GM18951 (cell line): Measurements from ENCODE around the gene SLC35B1.
"Not testable (repeated sequence)": the region's sequence is repeated elsewhere in the genome, so short reads cannot be mapped to it uniquely, and the experiment has no call there.

Source experiments
- POLR2A ChIP-seq: IDR thresholded peaks from 4 replicates; pipeline ENCODE4 v1.6.1; 2011; ENCODE audit warnings: mild to moderate bottlenecking; ENCODE audit not compliant: insufficient read length, insufficient read depth; ENCODE audit errors: extremely low read depth
- in situ Hi-C: fragments of 300-500 bp; cut with MboI; formaldehyde crosslinking; loops from one replicate; pipeline ENCODE4 v1.12.0; 2022; ENCODE audit warnings: low sequenced_read_pairs, mixed read lengths, inconsistent platforms; ENCODE audit not compliant: unreplicated experiment

The SLC35B1 gene

GRCh38 chr17:49688848-49689247 is 18.9 kb downstream of the SLC35B1 start:
- in situ Hi-C loops: no loop called here
- no peak for TF ChIP-seq POLR2A

DNA sequence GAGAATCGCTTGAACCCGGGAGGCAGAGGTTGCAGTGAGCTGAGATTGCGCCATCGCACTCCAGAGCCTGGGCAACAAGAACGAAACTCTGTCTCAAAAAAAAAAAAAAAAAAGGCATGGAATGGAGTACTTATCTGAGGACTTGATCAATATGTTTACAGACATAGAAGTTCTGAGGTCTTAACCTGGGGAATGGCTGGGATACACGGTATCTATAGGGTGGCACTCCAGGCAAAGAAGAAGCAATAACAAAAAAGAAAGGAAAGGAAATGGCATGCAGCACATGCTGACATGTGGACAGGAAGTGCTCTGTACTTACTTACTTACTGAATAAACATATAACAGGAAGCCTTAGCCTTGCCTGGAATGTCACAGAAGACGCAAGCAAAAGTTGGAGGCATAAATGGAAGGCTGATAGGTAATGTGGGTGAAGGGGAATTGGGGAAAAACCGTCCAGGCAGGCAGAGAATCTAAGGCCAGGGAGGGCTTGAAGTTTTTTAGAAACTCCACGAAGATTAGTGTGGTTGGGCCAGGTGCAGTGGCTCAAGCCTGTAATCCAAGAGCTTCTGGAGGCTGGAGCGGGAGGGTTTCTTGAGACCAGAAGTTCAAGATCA is 19.8 kb downstream of the SLC35B1 start:
- no peak for TF ChIP-seq POLR2A
- in situ Hi-C loops: no loop called here

GRCh38 chr17:49681106-49681979 is 26.4 kb downstream of the SLC35B1 start:
- no peak for TF ChIP-seq POLR2A
- in situ Hi-C loops: no loop called here

- no peak for TF ChIP-seq POLR2A
- in situ Hi-C loops: no loop called here
Measured at GRCh38 chr17:49680314-49680713, 27.4 kb downstream of the SLC35B1 start.

DNA sequence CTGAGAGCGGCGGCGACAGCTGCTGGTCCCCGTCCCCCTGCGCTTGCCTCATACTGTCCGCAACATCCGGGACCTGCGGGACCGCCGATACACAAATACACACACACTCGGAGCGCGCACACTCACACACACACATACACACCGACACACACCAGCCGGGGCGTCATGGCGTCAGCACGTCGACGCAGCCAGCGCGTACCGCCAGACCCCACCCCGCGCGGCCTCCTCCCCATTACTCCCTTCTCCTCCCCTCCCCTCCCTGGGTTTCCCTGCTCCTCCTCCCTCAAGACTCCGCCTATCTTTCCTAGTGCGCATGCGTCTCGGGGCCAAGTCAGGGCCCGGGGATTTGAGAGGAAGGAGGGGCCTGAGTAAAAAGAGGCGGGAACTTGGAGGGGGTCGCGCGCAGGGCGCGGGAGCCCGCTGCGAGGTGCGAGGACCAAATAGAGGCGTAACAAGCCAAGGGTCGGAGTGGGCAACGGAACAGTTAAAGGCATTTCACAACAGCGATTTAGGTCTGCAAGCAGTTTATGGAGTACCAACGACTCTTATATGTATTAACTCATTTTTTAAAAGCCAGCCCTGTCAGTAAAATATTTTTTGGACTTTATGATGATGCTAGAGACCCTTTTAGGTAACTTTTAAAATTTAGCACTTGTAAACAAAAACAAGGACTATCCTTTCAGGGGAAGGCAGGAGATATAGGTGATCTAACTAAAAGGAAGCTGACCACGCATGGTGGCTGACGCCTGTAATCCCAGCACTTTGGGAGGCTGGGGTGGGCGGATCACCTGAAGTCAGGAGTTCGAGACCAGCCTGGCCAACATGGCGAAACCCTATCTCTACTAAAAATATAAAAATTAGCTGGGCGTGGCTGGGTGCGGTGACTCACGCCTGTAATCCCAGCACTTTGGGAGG is 29.6 kb downstream of the SLC35B1 start, which contains the start of gene SPOP:
Gene SPOP (minus strand): TSS at position 165 of the 915 bp plus-strand sequence. CDS start 55,287 bp downstream, outside the sequence.
- in situ Hi-C loops: no loop called here
- TF ChIP-seq POLR2A: peak; percentile 70

GRCh38 chr17:49677134-49677932 is 30.4 kb downstream of the SLC35B1 start:
- in situ Hi-C loops: no loop called here
- TF ChIP-seq POLR2A: peak; percentile 40

DNA sequence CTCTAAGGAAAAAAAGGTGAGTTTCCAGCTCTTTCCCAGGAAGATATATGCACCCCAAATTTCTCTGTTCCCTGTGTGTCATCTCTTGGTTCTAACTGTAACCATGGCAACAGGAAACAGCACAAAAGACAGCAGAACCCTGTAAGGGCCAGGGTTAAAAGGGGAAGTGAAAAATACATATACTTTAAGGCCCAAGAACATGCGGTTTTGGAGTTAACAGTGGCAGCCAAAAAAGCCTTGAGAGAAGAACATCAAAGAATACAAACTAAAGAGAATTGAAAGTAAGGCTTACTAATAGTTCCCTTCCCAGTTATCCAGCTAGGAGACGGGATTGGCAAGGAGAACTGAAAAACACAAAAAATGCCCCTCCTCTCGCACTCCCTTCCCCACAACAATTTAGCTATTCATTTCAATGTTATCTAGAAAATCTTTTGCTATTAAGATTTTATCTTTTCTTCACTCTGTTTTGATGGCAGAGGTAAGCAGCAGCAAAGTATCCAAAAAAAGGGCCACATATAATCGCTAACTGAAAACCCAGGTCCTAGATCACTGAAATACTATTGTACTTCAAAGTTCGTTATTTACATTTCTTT is 31.4 kb downstream of the SLC35B1 start:
- no peak for TF ChIP-seq POLR2A
- in situ Hi-C loops: no loop called here

DNA sequence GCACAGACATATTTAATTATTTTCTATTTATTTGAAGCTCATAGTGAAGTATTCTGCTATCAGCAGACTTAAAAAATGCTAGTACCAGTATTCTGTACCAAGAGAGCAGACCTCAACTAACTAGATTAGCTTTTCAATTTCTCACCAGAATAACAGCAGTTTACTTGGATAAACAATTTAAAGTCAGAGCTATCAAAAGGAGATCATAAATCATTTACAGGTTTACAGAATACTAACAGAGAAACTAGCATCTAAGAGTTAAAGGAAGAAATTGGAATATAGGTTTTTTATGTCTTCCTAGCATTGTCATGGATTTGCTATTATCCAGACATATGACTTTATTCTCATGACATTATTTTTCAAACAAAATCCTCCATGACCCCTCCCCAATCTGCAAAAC is 33.3 kb downstream of the SLC35B1 start:
- no peak for TF ChIP-seq POLR2A
- in situ Hi-C loops: no loop called here

- in situ Hi-C loops: not testable (repeated sequence)
Measured at GRCh38 chr17:49673679-49674078, 34.1 kb downstream of the SLC35B1 start.

GRCh38 chr17:49670641-49671040 is 37.1 kb downstream of the SLC35B1 start:
- no peak for TF ChIP-seq POLR2A
- in situ Hi-C loops: no loop called here

DNA sequence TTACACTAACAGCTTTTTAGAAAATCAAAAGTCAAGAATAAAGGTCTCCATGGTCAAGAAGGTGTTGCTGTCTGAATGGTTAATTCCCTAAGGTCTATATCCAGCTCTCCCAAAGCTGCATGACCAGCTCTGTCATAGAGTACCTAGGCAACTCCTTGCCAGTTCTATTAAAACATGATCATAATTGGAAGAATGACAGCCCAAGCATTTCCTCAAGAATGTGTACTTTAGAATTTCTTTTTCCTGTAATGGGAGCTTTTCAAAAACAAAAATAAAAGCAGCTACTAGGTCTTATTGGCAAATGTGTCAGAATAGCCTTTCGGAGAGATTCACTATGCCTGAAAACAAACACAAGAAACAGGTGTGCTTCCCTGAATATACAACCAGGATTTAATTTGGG is 37.8 kb downstream of the SLC35B1 start:
- in situ Hi-C loops: no loop called here
- no peak for TF ChIP-seq POLR2A

DNA sequence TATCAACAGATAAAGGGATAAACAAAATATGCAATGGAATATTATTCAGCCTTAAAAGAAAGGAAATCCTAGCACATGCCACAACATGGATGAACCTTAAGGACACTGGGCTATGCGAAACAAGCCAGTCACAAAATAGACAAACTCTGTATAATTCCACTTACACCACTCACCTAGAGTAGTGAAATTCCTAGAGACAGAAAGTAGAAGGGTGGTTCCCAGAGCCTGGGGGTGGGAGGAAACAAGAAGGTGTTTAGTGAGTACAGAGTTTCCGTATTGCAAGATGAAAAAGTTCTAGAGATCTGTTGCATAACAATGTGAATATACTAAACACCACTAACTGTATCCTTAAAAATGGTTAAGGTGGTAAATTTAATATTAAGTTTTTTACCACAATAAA is 39.9 kb downstream of the SLC35B1 start:
- in situ Hi-C loops: no loop called here
- TF ChIP-seq POLR2A: no peak

GRCh38 chr17:49664706-49665211 is 43.0 kb downstream of the SLC35B1 start:
- in situ Hi-C loops: no loop called here
- TF ChIP-seq POLR2A: no peak
